ENCODE measurements around the gene UNC5B. TPM values are rescaled to one million over a fixed set of nuclear protein-coding genes. Genes with fewer than 3 reads are reported as not detected.
A peak's percentile ranks its signal among the peaks of the same experiment; 100 is the strongest.

Gene UNC5B
- total RNA-seq, 1 donor from 2014 or later, result 3.9 TPM

GRCh38 chr10:71223347-71224058, 11.1 kb downstream of the UNC5B start:
- DNase-seq, result no peak

GRCh38 chr10:71225291-71226058, 13.1 kb downstream of the UNC5B start:
- DNase-seq, result peak; percentile 67

GRCh38 chr10:71228875-71229675, 16.7 kb downstream of the UNC5B start:
- DNase-seq, result no peak

GRCh38 chr10:71229726-71230655, 17.6 kb downstream of the UNC5B start:
- no peak for DNase-seq

- no peak for DNase-seq
Observed at GRCh38 chr10:71230656-71231025, 18.3 kb downstream of the UNC5B start.

GRCh38 chr10:71231206-71231605, 18.8 kb downstream of the UNC5B start:
- DNase-seq, result no peak

- DNase-seq, result peak; percentile 91
Observed at GRCh38 chr10:71232089-71232998, 20.0 kb downstream of the UNC5B start.

GRCh38 chr10:71233482-71233892, 21.1 kb downstream of the UNC5B start:
- no peak for DNase-seq

GRCh38 chr10:71234004-71234894, 21.9 kb downstream of the UNC5B start:
- no peak for DNase-seq

GRCh38 chr10:71234970-71235685, 22.8 kb downstream of the UNC5B start:
- DNase-seq, result no peak

GRCh38 chr10:71235808-71236207, 23.4 kb downstream of the UNC5B start:
- no peak for DNase-seq

- no peak for DNase-seq
Observed at GRCh38 chr10:71236286-71236685, 23.9 kb downstream of the UNC5B start.

- DNase-seq, result no peak
Observed at GRCh38 chr10:71236822-71237682, 24.7 kb downstream of the UNC5B start.

- no peak for DNase-seq
Observed at GRCh38 chr10:71237843-71238623, 25.7 kb downstream of the UNC5B start.

- no peak for DNase-seq
Observed at GRCh38 chr10:71238626-71239025, 26.3 kb downstream of the UNC5B start.

GRCh38 chr10:71239131-71239915, 27.0 kb downstream of the UNC5B start:
- no peak for DNase-seq
